CD4-positive, alpha-beta T cell treated with Interleukin-12 subunit alpha and Interleukin-12 subunit beta, for 1 hour (primary cell): Measurements from ENCODE around the gene STX18.

Source experiments
- DNase-seq: peaks from one replicate; pipeline ENCODE4 v3.0.0-alpha.2; 2020

The STX18 gene

DNA sequence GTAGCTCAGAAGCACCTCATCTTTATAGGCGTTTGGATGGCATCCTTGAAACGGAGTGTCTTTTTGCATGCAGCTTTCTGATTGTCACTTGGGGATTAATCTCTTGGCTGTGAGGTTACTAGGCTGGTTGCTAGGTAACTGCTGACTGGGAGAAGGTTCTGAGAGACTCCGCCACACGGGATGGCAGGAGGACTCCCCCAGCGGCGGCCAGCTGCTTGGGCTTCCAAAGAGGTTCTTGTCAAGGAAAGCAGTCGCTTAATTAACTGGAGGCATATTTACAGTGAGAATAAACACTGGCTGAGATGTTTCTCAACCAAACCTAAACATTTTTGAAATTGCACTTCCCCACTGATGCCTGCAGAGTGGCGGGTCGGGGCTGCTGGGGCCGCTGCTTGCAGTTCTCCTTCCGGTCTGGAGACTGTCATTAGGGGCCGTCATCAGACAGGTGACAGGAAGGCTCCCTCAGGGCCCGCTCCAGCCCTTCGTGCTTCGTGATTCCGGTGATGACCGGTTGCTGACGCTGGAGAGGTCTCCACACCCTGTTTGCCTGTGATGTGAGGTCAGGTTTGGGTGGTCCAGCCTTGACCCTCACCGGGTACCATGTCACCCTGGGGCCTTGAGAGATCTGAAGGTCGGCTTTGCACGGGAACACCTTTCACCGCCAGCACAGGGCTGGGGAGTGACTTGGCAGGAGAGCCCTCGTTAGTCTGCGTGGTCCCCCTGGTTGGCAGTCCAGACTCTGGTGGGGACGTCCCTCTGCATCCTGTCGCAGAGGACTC lies 145.8 kb downstream of the STX18 start:
- DNase-seq, result no peak

DNA sequence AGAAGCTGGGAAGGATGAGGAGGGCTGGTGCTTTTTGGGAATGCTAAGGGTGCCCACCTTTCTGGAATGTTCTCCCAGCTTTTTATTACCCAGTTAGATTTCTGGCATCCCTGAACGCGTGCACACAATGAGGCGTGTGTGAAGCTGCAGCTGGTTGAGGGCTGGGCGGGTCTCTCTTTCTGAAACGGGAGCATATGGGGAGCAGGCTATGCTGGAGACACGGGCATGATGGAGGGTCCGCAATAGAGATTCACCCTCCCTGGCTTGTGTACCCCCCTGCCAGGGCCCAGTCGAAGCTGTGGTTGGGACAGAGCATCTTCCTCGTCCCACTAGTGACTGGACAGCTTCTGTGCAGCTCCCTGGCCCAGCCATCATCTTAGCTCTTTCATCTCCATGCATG lies 146.5 kb downstream of the STX18 start:
- DNase-seq, result no peak

GRCh38 chr4:4394644-4395043 lies 147.2 kb downstream of the STX18 start:
- no peak for DNase-seq

- DNase-seq, result no peak
Measured at GRCh38 chr4:4392501-4393183, 149.2 kb downstream of the STX18 start.

DNA sequence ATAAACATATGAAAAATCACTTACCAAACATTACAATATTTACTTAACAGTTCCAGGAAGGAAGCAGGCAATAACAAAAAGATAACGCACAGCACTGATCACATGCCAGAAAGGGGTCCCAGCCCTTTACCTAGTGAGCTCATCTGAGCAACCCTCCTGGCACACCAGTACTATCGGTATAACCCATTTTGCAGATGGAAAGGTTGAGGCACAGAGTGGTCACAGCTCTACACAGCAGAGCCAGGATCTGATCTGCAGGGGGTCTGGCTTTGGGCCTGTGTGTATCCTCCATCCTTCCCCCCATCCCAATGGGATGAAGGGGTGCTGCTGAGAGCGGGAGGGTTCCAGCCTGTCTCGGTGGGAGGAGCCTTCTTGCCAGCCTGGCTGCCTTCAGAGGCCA lies 150.0 kb downstream of the STX18 start:
- DNase-seq, result no peak

- no peak for DNase-seq
Measured at GRCh38 chr4:4390515-4391240, 151.2 kb downstream of the STX18 start.

GRCh38 chr4:4390046-4390445 lies 151.8 kb downstream of the STX18 start:
- no peak for DNase-seq

GRCh38 chr4:4388836-4389575 lies 152.8 kb downstream of the STX18 start:
- no peak for DNase-seq

DNA sequence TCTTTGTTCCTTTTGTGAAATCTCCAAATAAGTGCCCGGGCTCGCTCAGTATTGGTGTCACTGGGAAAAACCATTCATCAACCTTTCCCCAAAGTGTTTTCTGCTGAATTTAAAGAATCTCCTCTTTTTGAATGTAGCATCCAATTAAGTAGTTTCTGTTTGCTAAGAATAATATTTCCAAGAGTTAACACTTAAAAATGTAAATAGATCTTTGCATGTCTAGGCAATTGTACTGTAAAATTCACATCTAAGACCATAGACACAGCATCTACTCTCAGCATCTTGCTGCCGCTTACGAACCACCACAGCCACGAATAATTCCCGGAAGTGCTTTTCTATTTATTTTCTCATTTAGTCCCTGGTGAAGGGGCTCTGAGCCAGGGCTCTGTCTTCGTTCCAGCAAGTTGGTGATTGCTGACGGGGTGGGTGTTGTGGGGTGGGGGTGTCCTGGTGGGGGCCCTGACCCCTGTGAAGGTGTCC lies 153.5 kb downstream of the STX18 start:
- DNase-seq, result no peak

DNA sequence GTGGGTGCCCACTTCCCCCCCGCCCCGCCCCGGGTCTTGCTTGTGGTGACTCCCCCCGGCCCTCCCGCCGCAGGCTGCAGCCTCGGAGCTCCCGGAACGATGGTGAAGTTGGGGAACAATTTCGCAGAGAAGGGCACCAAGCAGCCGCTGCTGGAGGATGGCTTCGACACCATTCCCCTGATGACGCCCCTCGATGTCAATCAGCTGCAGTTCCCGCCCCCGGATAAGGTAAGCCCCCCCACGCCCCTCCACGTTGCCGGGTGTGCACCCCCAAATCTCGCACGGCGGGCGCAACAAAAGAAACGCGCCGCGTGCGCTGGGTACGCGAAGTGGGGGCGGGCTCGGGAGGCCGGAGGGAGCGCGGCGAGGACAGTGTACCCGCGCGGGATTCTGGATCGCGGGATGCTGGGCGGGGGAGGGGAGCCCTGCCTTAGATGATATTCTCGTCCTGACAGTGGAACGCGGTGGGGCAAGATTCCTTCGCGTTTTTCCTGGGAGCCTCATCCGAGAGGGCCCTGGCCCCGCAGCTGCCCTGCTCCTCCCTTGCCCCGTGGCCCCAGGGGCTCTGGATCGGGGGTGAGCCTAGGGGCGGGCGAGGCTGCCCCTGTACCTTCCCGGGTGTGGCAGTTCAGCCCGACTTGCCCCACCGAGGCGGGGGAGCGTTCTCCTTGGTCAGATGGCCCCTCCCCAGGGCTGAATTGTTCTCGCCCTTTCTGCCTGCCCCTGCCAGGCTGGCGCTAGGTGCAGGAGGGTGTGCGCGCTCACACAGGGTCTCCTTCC lies 154.1 kb downstream of the STX18 start:
- peak; percentile 19 for DNase-seq

GRCh38 chr4:4386736-4387392 lies 155.0 kb downstream of the STX18 start, which contains the start of gene NSG1:
NSG1 (plus strand) TSS chr4:4387102; CDS start chr4:4387630, 528 bp downstream.
- DNase-seq, result peak; percentile 43

- peak; percentile 29 for DNase-seq
Measured at GRCh38 chr4:4386296-4386735, 155.5 kb downstream of the STX18 start.

DNA sequence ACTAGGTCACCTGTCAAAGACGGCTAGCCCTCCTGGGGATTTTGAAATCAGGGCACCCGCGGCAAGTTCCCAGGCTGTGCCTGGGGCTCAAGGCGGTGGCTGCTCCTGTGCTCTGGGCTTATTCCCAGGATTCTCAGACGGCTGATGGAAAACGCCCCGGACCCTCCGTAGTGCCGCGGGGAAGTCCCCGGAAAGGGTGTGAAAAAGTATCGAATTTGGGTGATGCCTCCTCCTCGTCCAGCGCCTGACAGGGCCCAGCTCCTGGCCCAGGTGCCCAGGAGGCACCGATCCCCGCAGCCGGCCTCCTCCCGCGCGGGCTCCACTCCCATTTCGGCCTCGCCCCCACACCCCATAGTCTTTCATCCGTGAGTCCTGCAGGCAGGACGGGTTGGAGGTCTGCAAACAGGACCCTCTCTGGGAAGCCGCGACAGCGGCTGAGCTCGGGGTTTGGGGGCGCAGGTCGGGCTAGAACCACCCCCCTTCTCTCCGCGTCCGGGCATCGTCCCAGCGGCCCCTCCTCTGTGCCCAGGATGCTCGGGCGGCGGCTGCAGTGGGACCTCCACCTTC lies 156.0 kb downstream of the STX18 start:
- no peak for DNase-seq

- peak; percentile 8 for DNase-seq
Measured at GRCh38 chr4:4384837-4385236, 157.0 kb downstream of the STX18 start.

DNA sequence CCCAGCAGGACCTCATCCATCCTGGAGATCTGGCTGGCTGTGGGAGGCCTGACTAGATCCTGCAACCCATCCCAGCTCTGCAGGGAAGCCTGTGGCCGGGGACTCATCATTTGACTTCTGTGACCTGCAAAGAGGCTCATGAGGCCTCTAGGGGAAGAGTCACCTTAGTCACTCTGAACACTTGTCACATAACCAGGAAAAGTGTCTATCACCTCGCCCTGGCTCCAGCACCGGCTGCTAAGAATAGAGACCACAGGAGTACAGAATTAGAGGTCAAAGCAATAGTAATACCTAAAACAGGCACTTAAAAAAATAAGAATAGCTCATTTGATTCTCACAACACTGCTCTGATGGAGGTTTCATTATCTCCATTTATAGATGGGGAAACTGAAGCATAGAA lies 158.8 kb downstream of the STX18 start:
- DNase-seq, result no peak

DNA sequence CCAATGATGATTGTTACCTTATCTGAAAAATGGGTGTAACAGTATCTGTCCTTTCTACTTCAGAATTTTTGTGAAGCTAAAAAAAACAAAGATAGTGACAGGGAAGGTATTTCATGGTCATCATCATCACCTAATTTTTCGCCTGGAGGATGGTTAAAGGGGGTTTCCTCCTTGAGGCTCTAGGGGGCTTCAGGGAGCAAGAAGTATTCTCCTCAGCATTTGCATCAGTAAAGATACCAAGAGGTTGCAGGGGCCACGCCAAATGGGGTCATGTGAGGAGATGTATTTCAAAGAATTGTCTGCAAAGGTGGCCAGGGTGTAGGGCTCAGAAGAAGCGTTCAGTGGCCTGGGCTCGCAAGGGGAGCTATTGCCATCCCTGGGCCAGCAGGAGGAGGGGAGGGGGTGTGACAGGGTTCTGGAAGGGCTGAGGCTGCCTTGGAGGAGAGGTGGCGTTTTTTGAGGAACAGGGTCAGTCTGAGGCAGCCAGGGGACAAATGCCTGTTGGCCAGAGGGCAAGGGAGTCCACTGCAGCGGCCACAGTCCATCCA lies 162.2 kb downstream of the STX18 start:
- no peak for DNase-seq

GRCh38 chr4:4377732-4378460 lies 164.0 kb downstream of the STX18 start:
- DNase-seq, result no peak

DNA sequence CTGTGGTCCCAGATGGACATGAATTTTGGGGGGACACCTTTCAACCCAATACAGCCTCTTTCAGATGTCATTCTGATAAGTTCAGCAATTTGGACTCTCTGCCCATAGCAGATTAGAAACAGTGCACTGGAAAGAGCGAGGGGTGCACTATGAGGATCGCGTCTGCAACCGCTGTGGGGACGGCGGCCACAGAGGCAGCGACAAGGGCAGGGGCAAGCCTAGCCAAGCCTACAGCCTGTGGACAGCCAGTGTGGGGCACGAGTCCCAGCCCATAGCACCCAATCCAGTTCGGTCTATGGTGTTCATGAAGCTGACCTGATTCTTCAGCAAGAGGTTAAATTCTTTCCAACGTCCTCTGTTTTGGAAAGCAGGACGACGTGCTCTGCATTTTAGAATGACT lies 164.7 kb downstream of the STX18 start:
- DNase-seq, result no peak

GRCh38 chr4:4376074-4376473 lies 165.8 kb downstream of the STX18 start:
- DNase-seq, result no peak
